Hepatocyte (in vitro differentiated cells): ENCODE data around the gene CFAP69. TPM values are rescaled to one million over a fixed set of nuclear protein-coding genes. Genes with fewer than 3 reads are reported as not detected.

ENCODE experiments used
- DNase-seq: peaks from one replicate; pipeline ENCODE4 v3.0.0-alpha.2; 2016; ENCODE audit warnings: low spot score
- H2AFZ ChIP-seq: fragments of 200-600 bp; sonication (generic); 2 replicates; pipeline ENCODE4 v1.6.0; 2016; ENCODE audit warnings: antibody characterized with exemption, mild to moderate bottlenecking
- H3K27ac ChIP-seq: fragments of 200-600 bp; sonication (generic); 2 replicates; pipeline ENCODE4 v1.5.1; 2016; ENCODE audit warnings: mild to moderate bottlenecking
- H3K27me3 ChIP-seq: fragments of 200-600 bp; sonication (generic); 2 replicates; pipeline ENCODE4 v1.6.1; 2016
- H3K36me3 ChIP-seq: fragments of 200-600 bp; sonication (generic); replicated peaks from 2 replicates; pipeline ENCODE4 v1.5.1; 2016; ENCODE audit warnings: low read depth; ENCODE audit not compliant: insufficient read depth
- H3K4me1 ChIP-seq: fragments of 200-600 bp; sonication (generic); 2 replicates; pipeline ENCODE4 v1.5.1; 2016; ENCODE audit warnings: mild to moderate bottlenecking, moderate library complexity; ENCODE audit not compliant: insufficient read depth
- H3K4me2 ChIP-seq: fragments of 200-600 bp; sonication (generic); 2 replicates; pipeline ENCODE4 v1.6.0; 2016
- H3K4me3 ChIP-seq: fragments of 200-600 bp; sonication (generic); 2 replicates; pipeline ENCODE4 v1.5.1; 2016; ENCODE audit warnings: mild to moderate bottlenecking
- H3K79me2 ChIP-seq: fragments of 200-600 bp; sonication (generic); 2 replicates; pipeline ENCODE4 v1.6.0; 2017; ENCODE audit warnings: mild to moderate bottlenecking
- H3K9me2 ChIP-seq: fragments of 200-600 bp; sonication (generic); replicated peaks from 2 replicates; pipeline ENCODE4 v1.6.0; 2017; ENCODE audit warnings: mild to moderate bottlenecking; ENCODE audit not compliant: insufficient read depth
- H3K9me3 ChIP-seq: fragments of 200-600 bp; sonication (generic); 2 replicates; pipeline ENCODE4 v1.5.1; 2016; ENCODE audit warnings: low read depth, mild to moderate bottlenecking
- H4K20me1 ChIP-seq: fragments of 200-600 bp; sonication (generic); 2 replicates; pipeline ENCODE4 v1.6.0; 2016; ENCODE audit warnings: mild to moderate bottlenecking; ENCODE audit not compliant: insufficient read depth, poor library complexity, severe bottlenecking
- EZH2 ChIP-seq: fragments of 200-600 bp; sonication (generic); IDR thresholded peaks from 2 replicates; pipeline ENCODE4 v1.6.1; 2016; ENCODE audit warnings: antibody characterized with exemption, mild to moderate bottlenecking, borderline replicate concordance
- EZH2phosphoT487 ChIP-seq: fragments of 200-600 bp; sonication (generic); IDR thresholded peaks from one replicate; pipeline ENCODE4 v1.6.1; 2018; ENCODE audit warnings: antibody characterized with exemption, mild to moderate bottlenecking, low read depth, moderate library complexity; ENCODE audit not compliant: unreplicated experiment, severe bottlenecking
- WGBS: methylation state at CpG from one replicate; pipeline ENCODE4 v1.1.6; 2016; ENCODE audit warnings: low lambda C conversion rate; ENCODE audit errors: missing lambda C conversion rate; 5-methylcytosine and 5-hydroxymethylcytosine counted together
- polyA plus RNA-seq: library from polyadenylated mRNA; unstranded; fragments of >200 nt; fragmentation: Nextera tagmentation; extraction: Ambion mirVana; gene quantifications from 2 replicates; pipeline ENCODE4 v1.2.1, GENCODE V29; 2016
- total RNA-seq: library from RNA; depleted of rRNA; stranded (reverse); fragments of >200 nt; gene quantifications from 2 replicates; pipeline ENCODE4 v1.2.3, GENCODE V29; 2014
- TF ChIP-seq, protein P1 (sequence below): fragments of 200-600 bp; sonication (generic); IDR thresholded peaks from 2 replicates; pipeline ENCODE4 v1.5.1; 2016; ENCODE audit warnings: antibody characterized with exemption, mild to moderate bottlenecking; ENCODE audit not compliant: poor library complexity

Gene CFAP69
- total and polyA plus RNA-seq, 2 experiments from 2014 or later = 1.6 to 4.3 TPM

- no peaks in the 10 kb centered on the region for H3K9me3 ChIP-seq
- H3K27ac ChIP-seq = no peak overlapping the region
- no peaks in the 10 kb centered on the region for H3K36me3 ChIP-seq
- no peaks in the 10 kb centered on the region for H3K9me2 ChIP-seq
- H4K20me1 ChIP-seq = no peaks in the 10 kb centered on the region
- peaks cover 4% of the 10 kb centered on the region for H3K4me1 ChIP-seq
- no peak overlapping the region for H2AFZ ChIP-seq
- no peak overlapping the region for H3K4me3 ChIP-seq
- H3K27me3 ChIP-seq = no peaks in the 10 kb centered on the region
- 85% methylated on average over 6 of the region's 6 CpGs for WGBS
- peaks cover 9% of the 10 kb centered on the region for H3K79me2 ChIP-seq
- TF ChIP-seq EZH2phosphoT487 (no peak), EZH2 (no peak)
- TF ChIP-seq, protein P1, sequence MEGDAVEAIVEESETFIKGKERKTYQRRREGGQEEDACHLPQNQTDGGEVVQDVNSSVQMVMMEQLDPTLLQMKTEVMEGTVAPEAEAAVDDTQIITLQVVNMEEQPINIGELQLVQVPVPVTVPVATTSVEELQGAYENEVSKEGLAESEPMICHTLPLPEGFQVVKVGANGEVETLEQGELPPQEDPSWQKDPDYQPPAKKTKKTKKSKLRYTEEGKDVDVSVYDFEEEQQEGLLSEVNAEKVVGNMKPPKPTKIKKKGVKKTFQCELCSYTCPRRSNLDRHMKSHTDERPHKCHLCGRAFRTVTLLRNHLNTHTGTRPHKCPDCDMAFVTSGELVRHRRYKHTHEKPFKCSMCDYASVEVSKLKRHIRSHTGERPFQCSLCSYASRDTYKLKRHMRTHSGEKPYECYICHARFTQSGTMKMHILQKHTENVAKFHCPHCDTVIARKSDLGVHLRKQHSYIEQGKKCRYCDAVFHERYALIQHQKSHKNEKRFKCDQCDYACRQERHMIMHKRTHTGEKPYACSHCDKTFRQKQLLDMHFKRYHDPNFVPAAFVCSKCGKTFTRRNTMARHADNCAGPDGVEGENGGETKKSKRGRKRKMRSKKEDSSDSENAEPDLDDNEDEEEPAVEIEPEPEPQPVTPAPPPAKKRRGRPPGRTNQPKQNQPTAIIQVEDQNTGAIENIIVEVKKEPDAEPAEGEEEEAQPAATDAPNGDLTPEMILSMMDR = no peak
- DNase-seq = no peak
- H3K4me2 ChIP-seq = no peak overlapping the region
These were observed 28.8 kb upstream of the CFAP69 start for GRCh38 chr7:90216080-90216674.

DNA sequence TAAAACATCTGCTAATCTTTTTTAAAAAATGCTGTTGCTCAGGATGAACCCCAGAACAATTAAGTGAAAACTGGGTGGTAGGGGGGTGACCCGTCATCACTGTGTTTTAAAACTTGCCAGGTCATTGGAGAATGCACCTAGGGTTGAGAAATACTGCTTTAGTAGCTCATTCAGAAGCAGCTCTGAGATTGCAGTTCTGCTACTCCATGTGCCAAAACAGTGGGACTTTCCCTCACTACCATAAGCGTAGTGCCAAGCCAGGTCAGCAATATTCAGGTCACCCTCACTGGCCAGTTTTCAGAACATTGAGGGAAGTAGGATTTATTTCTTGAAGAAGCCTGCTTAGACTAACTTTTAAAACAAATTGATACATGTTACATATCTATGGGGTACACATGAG is 28.2 kb upstream of the CFAP69 start:
- DNase-seq = no peak
- H3K79me2 ChIP-seq = peaks cover 9% of the 10 kb centered on the region
- no peak overlapping the region for H2AFZ ChIP-seq
- H3K27me3 ChIP-seq = no peaks in the 10 kb centered on the region
- peaks cover 4% of the 10 kb centered on the region for H3K4me1 ChIP-seq
- H3K36me3 ChIP-seq = no peaks in the 10 kb centered on the region
- no peaks in the 10 kb centered on the region for H4K20me1 ChIP-seq
- no peak overlapping the region for H3K4me3 ChIP-seq
- WGBS = 90% methylated on average over 2 of the region's 2 CpGs
- no peaks in the 10 kb centered on the region for H3K9me2 ChIP-seq
- H3K27ac ChIP-seq = no peak overlapping the region
- TF ChIP-seq EZH2phosphoT487 = no peak
- TF ChIP-seq, protein P1 = no peak
- TF ChIP-seq EZH2 = no peak
- no peaks in the 10 kb centered on the region for H3K9me3 ChIP-seq
- H3K4me2 ChIP-seq = no peak overlapping the region

DNA sequence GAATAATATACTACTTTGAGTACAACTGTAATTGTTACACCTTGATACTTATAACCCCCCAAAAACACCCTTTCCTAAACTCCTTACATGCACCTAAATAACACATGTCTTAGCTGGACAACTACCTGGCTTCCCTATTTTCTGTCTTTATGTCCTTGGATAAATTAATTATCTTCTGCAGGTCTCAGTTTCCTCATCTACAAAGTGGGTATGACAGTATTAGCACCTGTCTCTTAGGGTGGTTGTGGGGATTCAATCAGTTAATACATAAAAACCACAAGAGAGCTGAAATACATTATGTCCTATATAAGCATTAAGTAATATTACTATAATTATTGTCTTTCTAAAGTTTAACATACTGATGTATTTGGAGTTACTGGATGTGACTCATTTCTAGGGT is 22.6 kb upstream of the CFAP69 start:
- H3K27ac ChIP-seq = no peak overlapping the region
- H2AFZ ChIP-seq = no peak overlapping the region
- no peaks in the 10 kb centered on the region for H3K9me2 ChIP-seq
- no peaks in the 10 kb centered on the region for H3K79me2 ChIP-seq
- no peaks in the 10 kb centered on the region for H4K20me1 ChIP-seq
- H3K9me3 ChIP-seq = no peaks in the 10 kb centered on the region
- no peaks in the 10 kb centered on the region for H3K4me1 ChIP-seq
- no peaks in the 10 kb centered on the region for H3K36me3 ChIP-seq
- no peak overlapping the region for H3K4me3 ChIP-seq
- no peak for DNase-seq
- TF ChIP-seq, protein P1 = no peak
- TF ChIP-seq EZH2 = no peak
- H3K4me2 ChIP-seq = no peak overlapping the region
- no peaks in the 10 kb centered on the region for H3K27me3 ChIP-seq
